Fibroblast of pulmonary artery (primary cell): ENCODE data around the gene ADCY6.

Experiments used
- DNase-seq: peaks from one replicate; pipeline ENCODE4 v3.0.0-alpha.2; 2010; ENCODE audit warnings: low read depth
- H3K4me3 ChIP-seq: replicated peaks from 2 replicates; pipeline ENCODE4 v1.5.1; 2011; ENCODE audit warnings: low read depth, mild to moderate bottlenecking, control low read depth, low read length, moderate library complexity
- TF ChIP-seq, protein P1 (sequence below): IDR thresholded peaks from 2 replicates; pipeline ENCODE4 v1.5.1; 2011; ENCODE audit warnings: mild to moderate bottlenecking, control low read depth, low read length, inconsistent platforms; ENCODE audit errors: missing control alignments

ADCY6 gene

DNA sequence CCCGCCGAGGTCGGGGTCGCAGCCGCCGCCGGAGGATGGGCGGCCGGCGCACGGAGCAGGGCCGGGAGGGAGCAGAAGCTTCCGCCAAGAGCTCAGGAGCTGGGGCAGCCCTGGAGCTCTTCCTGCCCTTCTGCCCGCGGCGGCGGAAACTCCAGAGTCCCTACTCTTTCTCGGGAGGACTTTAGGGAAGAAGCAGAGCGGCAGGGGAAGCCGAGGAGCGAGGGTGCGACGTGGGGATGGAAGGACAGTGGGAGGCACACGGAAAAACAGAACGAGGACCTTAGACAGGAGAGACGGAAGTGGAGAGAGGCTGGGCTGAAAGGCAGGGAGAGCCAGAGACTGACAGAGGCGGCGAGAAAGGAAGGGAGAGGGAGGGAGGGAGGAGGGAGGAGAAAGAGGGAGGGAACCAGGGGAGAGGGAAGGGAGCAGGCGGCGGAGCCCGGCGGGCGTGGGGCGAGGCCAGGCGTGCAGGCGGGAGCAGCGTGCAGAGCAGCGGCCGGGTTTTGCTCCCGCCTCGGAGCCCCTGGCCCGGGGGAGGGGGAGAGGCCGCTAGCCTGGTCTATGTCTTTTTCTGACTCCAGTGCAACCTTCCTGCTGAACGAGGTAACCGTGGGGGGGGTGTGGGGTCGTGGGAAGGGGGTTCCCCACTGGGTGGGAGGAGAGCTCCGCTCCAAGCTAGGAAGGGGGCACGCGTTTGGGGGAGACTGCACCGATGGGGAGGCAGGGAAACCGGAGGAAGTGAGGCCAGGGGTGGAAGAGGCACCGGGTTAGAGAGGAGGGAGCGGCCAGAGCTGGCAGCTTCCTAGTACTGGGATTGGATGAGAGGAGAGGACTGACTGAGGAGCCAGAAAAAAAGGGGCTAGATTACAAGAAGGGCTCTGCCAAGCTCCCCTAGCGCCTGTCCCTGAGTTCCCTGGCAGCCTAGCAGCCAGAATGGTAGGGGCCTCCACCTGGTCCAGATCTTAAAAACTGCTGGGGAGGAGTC, 26.5 kb upstream of the ADCY6 start:
- DNase-seq: peak; percentile 85
- peak overlapping the region; percentile 85 for H3K4me3 ChIP-seq
- TF ChIP-seq, protein P1, sequence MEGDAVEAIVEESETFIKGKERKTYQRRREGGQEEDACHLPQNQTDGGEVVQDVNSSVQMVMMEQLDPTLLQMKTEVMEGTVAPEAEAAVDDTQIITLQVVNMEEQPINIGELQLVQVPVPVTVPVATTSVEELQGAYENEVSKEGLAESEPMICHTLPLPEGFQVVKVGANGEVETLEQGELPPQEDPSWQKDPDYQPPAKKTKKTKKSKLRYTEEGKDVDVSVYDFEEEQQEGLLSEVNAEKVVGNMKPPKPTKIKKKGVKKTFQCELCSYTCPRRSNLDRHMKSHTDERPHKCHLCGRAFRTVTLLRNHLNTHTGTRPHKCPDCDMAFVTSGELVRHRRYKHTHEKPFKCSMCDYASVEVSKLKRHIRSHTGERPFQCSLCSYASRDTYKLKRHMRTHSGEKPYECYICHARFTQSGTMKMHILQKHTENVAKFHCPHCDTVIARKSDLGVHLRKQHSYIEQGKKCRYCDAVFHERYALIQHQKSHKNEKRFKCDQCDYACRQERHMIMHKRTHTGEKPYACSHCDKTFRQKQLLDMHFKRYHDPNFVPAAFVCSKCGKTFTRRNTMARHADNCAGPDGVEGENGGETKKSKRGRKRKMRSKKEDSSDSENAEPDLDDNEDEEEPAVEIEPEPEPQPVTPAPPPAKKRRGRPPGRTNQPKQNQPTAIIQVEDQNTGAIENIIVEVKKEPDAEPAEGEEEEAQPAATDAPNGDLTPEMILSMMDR: no peak

DNA sequence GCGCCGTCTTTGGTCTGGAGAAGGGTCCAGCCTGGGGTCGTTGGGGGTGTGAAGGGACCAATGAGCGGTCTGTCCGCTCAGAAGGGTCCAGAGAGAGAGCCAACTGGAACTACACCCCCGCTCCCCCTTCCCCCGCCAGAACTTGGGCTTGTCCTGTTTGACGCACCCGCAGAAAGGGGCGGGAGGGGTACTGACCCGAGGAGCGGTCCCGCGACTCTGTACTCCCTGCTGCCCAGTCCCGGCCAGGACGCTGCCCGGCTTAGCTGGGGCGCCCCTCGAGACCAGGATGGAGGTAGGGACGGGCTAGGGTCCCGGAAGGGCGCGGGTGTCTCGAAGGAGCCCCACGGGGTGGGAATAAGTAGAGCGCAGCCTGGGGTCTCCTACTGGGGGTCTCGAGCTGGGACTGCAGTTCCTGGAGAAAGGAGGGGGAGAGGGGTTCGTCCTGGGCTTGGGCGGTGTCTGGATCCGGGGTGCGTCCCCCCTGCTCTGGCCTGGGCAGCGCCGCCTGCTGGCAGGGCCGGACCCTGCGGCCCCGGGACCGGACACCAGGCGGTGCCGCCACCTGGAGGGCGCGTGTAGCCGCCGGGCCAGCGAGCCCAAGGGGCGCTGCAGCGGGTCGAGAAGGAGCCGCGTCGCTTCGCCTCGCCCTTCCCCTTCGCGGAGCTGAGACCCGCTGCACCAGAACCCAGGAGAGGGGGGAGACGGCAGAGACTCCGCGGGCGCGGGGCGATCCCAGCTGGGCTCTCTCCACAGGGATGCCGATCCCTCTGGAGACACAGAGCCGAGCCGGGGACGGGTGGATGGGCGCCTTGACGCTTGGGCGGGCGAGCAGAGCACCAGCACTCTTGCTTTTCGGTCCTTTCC, 25.6 kb upstream of the ADCY6 start:
- H3K4me3 ChIP-seq: peak overlapping the region; percentile 85
- TF ChIP-seq, protein P1: peak; percentile 65
- peak; percentile 79 for DNase-seq

GRCh38 chr12:48813465-48814261, 24.8 kb upstream of the ADCY6 start:
- DNase-seq: peak; percentile 23
- TF ChIP-seq, protein P1: no peak
- H3K4me3 ChIP-seq: peak overlapping the region; percentile 85

- no peak overlapping the region for H3K4me3 ChIP-seq
- TF ChIP-seq, protein P1: no peak
- DNase-seq: no peak
Measured at GRCh38 chr12:48812389-48812788, 23.5 kb upstream of the ADCY6 start.

DNA sequence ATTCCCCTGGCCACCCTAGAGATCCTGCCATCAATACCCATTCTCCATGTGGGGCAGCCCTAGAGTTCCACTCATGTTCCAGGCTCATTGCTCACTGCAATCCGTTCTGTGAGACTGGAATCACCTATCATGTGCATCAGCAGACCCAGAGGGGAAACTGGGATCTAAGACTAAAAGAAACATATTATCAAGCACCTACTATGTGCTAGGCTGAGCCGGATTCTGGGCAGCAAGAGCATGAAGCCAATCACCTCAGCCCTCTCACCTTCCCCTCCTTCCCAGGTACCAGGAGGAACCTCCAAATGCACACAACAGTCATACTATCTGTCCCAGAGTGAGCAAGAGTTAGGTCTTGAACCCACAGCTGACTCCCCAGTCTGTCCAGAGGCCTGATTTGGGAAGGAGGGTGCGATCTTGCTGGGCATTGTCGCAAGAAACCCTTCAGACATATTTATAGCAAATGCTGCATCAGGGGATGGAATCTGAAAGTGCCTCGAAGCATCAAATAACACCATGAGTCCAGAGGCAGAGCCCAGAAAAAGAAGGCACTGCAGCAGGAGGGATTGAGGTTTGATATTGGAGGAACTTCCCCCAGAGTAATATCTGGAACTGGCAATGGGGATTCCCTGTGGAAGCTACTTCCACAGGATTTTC, 22.7 kb upstream of the ADCY6 start:
- TF ChIP-seq, protein P1: no peak
- H3K4me3 ChIP-seq: no peak overlapping the region
- DNase-seq: no peak

- TF ChIP-seq, protein P1: no peak
- peak; percentile 75 for DNase-seq
- H3K4me3 ChIP-seq: no peak overlapping the region
Measured at GRCh38 chr12:48810903-48811431, 22.1 kb upstream of the ADCY6 start.
